ENCODE data around the gene SRM. TPM values are rescaled to one million over a fixed set of nuclear protein-coding genes. Genes with fewer than 3 reads are reported as not detected.
"Not testable (repeated sequence)": the region's sequence is repeated elsewhere in the genome, so short reads cannot be mapped to it uniquely, and the experiment has no call there.

The SRM gene
- total RNA-seq, 4 donors from 2014 or later, result 15.5 to 86.3 (median 42.8) TPM

GRCh38 chr1:11068600-11069473, 9.0 kb upstream of the SRM start:
- intact Hi-C loops (cut with DNase I; ENCODE audit: low total_unique reads), result no loop called here
- Histone ChIP-seq H3K27me3 (no peaks in the 10 kb centered on the region), H3K27ac (no peak overlapping the region), H3K4me3 (no peak overlapping the region), H3K36me3 (no peaks in the 10 kb centered on the region), H3K9me3 (no peaks in the 10 kb centered on the region), H3K4me1 (no peaks in the 10 kb centered on the region)
- TF ChIP-seq CTCF (IDR thresholded peaks at IDR 0.05) (no peak), POLR2A (IDR thresholded peaks at IDR 0.05) (no peak)
- no peak for DNase-seq

DNA sequence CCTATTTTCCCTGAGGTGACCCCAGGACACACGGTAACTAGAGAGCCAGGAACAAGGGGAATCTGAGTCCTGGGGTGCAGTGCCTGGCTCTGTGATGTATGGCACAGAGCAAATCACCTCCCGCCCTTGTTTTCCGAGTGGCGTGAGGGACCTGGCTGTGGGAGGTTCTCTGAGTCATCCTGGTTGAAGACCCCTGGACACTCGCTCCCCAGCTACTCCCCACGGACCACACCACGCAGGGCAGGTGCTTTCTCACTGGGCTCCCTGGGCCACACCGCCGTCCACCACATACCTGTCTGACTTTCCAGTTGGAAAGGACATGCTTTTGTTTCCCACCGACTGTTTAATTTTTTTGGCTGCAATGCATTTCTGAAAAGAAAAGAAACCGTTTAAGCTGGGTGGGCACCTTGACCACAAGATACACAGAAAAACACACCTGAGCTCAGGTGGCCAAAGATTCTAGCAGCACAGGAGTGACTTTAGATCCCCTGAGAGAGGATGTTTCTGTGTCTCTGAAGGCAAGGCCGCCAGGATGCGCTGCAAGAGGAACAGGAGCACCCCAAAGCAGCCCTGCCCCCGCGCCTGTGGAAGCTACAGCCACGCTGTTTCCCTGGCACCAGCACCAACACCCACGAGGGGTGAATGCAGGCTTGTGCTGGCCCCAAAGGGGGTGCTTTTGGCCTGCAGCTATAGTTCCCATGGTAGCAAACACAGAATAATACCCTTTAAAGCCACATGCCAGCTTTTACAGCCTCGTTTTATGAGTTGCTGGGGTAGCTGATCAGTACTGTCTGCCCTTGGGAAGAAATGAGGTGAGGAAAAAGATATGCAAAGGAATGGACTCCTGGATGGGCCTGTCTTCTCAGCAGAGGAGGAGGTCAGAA, 8.1 kb upstream of the SRM start:
- intact Hi-C loops (cut with DNase I; ENCODE audit: low total_unique reads), result no loop called here
- Histone ChIP-seq H3K9me3 (no peaks in the 10 kb centered on the region), H3K4me1 (no peaks in the 10 kb centered on the region), H3K4me3 (no peak overlapping the region), H3K27me3 (no peaks in the 10 kb centered on the region), H3K36me3 (no peaks in the 10 kb centered on the region), H3K27ac (no peak overlapping the region)
- DNase-seq, result no peak
- TF ChIP-seq POLR2A (IDR thresholded peaks at IDR 0.05), result no peak
- no peak for TF ChIP-seq CTCF (IDR thresholded peaks at IDR 0.05)

DNA sequence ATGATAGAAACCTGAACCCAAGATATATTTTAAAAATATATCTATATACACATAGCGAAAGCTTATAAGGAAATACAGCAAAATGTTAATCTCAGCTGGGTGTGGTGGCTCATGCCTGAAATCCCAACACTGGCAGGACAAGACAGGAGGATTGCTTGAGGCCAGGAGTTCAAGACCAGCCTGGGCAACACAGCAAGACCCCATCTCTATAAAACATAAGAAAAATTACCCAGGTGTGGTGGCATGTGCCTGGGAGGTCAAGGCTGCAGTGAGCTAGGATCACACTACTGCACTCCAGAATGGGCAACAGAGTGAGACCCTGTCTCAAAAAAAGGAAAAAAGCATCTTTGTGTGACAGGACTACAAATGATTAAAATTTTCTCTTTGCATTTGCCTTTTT, 6.0 kb upstream of the SRM start:
- Histone ChIP-seq H3K4me3 (no peak overlapping the region), H3K27ac (no peak overlapping the region), H3K27me3 (no peaks in the 10 kb centered on the region), H3K9me3 (no peaks in the 10 kb centered on the region), H3K36me3 (no peaks in the 10 kb centered on the region), H3K4me1 (peaks cover 0 to 3% of the 10 kb centered on the region in 2 donors)
- DNase-seq, result no peak
- TF ChIP-seq POLR2A (IDR thresholded peaks at IDR 0.05), result no peak
- no peak for TF ChIP-seq CTCF (IDR thresholded peaks at IDR 0.05)
- intact Hi-C loops (cut with DNase I; ENCODE audit: low total_unique reads), result no loop called here

DNA sequence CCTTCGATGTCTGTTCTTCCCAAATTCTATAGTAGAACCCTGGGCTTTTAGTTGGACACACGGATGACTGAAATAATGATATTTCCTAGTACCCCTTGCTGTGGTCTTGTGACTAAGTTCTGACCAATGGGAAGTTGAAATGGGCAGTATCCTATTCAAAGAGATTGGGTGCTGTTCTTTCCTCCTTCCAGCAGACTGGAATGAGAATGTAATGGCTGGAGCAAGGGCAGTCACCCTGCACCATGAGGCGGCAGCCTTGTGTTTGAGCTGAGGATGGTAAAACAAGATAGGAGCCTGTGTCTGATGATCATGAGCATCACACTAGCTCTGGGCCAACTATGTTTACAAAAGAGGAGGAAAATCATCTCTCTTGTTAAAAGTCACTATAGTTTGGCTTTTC, 5.1 kb upstream of the SRM start:
- no peak for DNase-seq
- Histone ChIP-seq H3K27me3 (no peaks in the 10 kb centered on the region), H3K4me3 (no peak overlapping the region), H3K27ac (no peak overlapping the region), H3K36me3 (no peaks in the 10 kb centered on the region), H3K4me1 (peaks cover 0 to 5% of the 10 kb centered on the region in 2 donors), H3K9me3 (no peaks in the 10 kb centered on the region)
- TF ChIP-seq CTCF (IDR thresholded peaks at IDR 0.05) (no peak), POLR2A (IDR thresholded peaks at IDR 0.05) (no peak)
- intact Hi-C loops (cut with DNase I; ENCODE audit: low total_unique reads), result no loop called here

- not testable (repeated sequence) for H3K36me3 ChIP-seq
- DNase-seq, result peak in 1 of 2 donors; percentile 12
Observed at GRCh38 chr1:11063937-11064537, 4.2 kb upstream of the SRM start.

More at GRCh38 chr1:11063937-11064537, 4.2 kb upstream of the SRM start:
- H3K4me1 ChIP-seq; H3K27me3 ChIP-seq; H3K9me3 ChIP-seq; H3K4me3 ChIP-seq; intact Hi-C loops (cut with DNase I; ENCODE audit: low total_unique reads); H3K27ac ChIP-seq: not testable (repeated sequence)
